CD14-positive monocyte (primary cell): ENCODE results near the gene TIAM2. TPM values are rescaled to one million over a fixed set of nuclear protein-coding genes. Genes with fewer than 3 reads are reported as not detected.

ENCODE experiments used
- DNase-seq, 3 donors: peaks; one replicate each; pipeline ENCODE4 v3.0.0-alpha.2; 2011 to 2022
- H2AFZ ChIP-seq: 2 replicates; pipeline ENCODE4 v1.6.0; 2012; ENCODE audit warnings: mild to moderate bottlenecking, low read depth, low read length, inconsistent platforms; ENCODE audit not compliant: insufficient read depth, poor library complexity, severe bottlenecking
- H3K27ac ChIP-seq, 2 donors: 1 replicate in 1 of 2; 2 replicates in 1 of 2; pipeline ENCODE4 v1.5.1; 2012 to 2013; ENCODE audit warnings: low read length in 2 of 2, control low read depth in 1 of 2, inconsistent platforms in 1 of 2, low read depth in 1 of 2, mild to moderate bottlenecking in 1 of 2
- H3K27me3 ChIP-seq, 2 donors: one replicate each; pipeline versions ENCODE4 v1.6.0 to v1.6.1; 2011 to 2013; ENCODE audit warnings: low read length in 2 of 2; ENCODE audit not compliant: control insufficient read depth in 2 of 2, insufficient read depth in 2 of 2
- H3K36me3 ChIP-seq, 2 donors: replicated peaks in 1 of 2; 1 replicate in 1 of 2; 2 replicates in 1 of 2; pipeline versions ENCODE4 v1.5.1 to v1.6.1; 2012 to 2013; ENCODE audit warnings: low read length in 2 of 2, control low read depth in 1 of 2, inconsistent platforms in 1 of 2, mild to moderate bottlenecking in 1 of 2; ENCODE audit not compliant: insufficient read depth in 2 of 2, control insufficient read depth in 1 of 2
- H3K4me1 ChIP-seq, 2 donors: 1 replicate in 1 of 2; 2 replicates in 1 of 2; pipeline versions ENCODE4 v1.5.1 to v1.6.1; 2012 to 2013; ENCODE audit warnings: low read length in 2 of 2, control low read depth in 1 of 2, inconsistent platforms in 1 of 2, mild to moderate bottlenecking in 1 of 2, moderate library complexity in 1 of 2; ENCODE audit not compliant: insufficient read depth in 2 of 2, control insufficient read depth in 1 of 2
- H3K4me2 ChIP-seq: replicated peaks from 2 replicates; pipeline ENCODE3; 2012; ENCODE audit warnings: low read length, moderate library complexity, mild to moderate bottlenecking; ENCODE audit not compliant: poor library complexity, severe bottlenecking; ENCODE audit errors: extremely low read depth
- H3K4me3 ChIP-seq, 3 experiments: fragments of 200-600 bp in 1 of 3; sonication (generic) in 1 of 3; replicated peaks in 1 of 3; 1 replicate in 2 of 3; 2 replicates in 1 of 3; pipeline ENCODE4 v1.5.1; 2011 to 2013; ENCODE audit warnings: low read length in 3 of 3, mild to moderate bottlenecking in 3 of 3, control low read depth in 2 of 3, low read depth in 2 of 3, inconsistent platforms in 1 of 3, moderate library complexity in 1 of 3
- H3K79me2 ChIP-seq: 2 replicates; pipeline ENCODE4 v1.6.0; 2012; ENCODE audit warnings: mild to moderate bottlenecking, control low read depth, inconsistent platforms, low read length, moderate library complexity; ENCODE audit not compliant: insufficient read depth
- H3K9ac ChIP-seq: 2 replicates; pipeline ENCODE4 v1.6.0; 2017; ENCODE audit warnings: low read length, mild to moderate bottlenecking; ENCODE audit not compliant: insufficient read depth, poor library complexity, severe bottlenecking
- H3K9me3 ChIP-seq, 2 donors: replicated peaks in 1 of 2; 1 replicate in 1 of 2; 2 replicates in 1 of 2; pipeline versions ENCODE4 v1.5.1 to v1.6.1; 2012 to 2013; ENCODE audit warnings: low read length in 2 of 2, control low read depth in 1 of 2; ENCODE audit not compliant: control insufficient read depth in 1 of 2, insufficient read depth in 1 of 2
- H4K20me1 ChIP-seq: 2 replicates; pipeline ENCODE4 v1.6.0; 2012; ENCODE audit warnings: mild to moderate bottlenecking, low read length, control low read depth, moderate library complexity; ENCODE audit not compliant: insufficient read depth
- H3K27ac Mint-ChIP-seq, 7 donors: one replicate each; pipeline ENCODE4 v1.8.0; 2020; ENCODE audit warnings: mild to moderate bottlenecking in 7 of 7, mixed read lengths in 7 of 7, moderate library complexity in 6 of 7, inconsistent platforms in 2 of 7
- H3K27me3 Mint-ChIP-seq, 3 donors: one replicate each; pipeline ENCODE4 v1.8.0; 2021 to 2022; ENCODE audit warnings: low read depth in 3 of 3, mild to moderate bottlenecking in 3 of 3, mixed read lengths in 3 of 3, moderate library complexity in 3 of 3, inconsistent platforms in 1 of 3
- H3K36me3 Mint-ChIP-seq, 2 donors: one replicate each; pipeline ENCODE4 v1.8.0; 2020; ENCODE audit warnings: mixed read lengths in 2 of 2, inconsistent platforms in 1 of 2, mild to moderate bottlenecking in 1 of 2
- H3K4me1 Mint-ChIP-seq: one replicate; pipeline ENCODE4 v1.8.0; 2020; ENCODE audit warnings: mild to moderate bottlenecking, mixed read lengths
- H3K4me3 Mint-ChIP-seq, 2 donors: one replicate each; pipeline ENCODE4 v1.8.0; 2020; ENCODE audit warnings: mild to moderate bottlenecking in 2 of 2, mixed read lengths in 2 of 2, moderate library complexity in 1 of 2
- H3K9me3 Mint-ChIP-seq, 7 donors: one replicate each; pipeline ENCODE4 v1.8.0; 2020 to 2022; ENCODE audit warnings: mixed read lengths in 7 of 7, mild to moderate bottlenecking in 6 of 7, moderate library complexity in 6 of 7, inconsistent platforms in 2 of 7
- CTCF ChIP-seq: fragments of 200-600 bp; IDR thresholded peaks from one replicate; pipeline ENCODE4 v1.8.0; 2022; ENCODE audit warnings: antibody characterized with exemption, mild to moderate bottlenecking
- WGBS: methylation state at CpG from one replicate; pipeline ENCODE4 v1.1.5; 2013; ENCODE audit warnings: missing lambda C conversion rate; ENCODE audit not compliant: insufficient coverage; 5-methylcytosine and 5-hydroxymethylcytosine counted together
- intact Hi-C, 2 donors: fragments of 100-400 bp; cut with micrococcal nuclease; formaldehyde crosslinking; loops; one replicate each; pipeline versions ENCODE4 v1.15.0 to v1.15.1; 2023
- polyA plus RNA-seq, 3 donors: library from polyadenylated mRNA; depleted of rRNA in 1 of 3; unstranded in 2 of 3; stranded (reverse) in 1 of 3; fragments of 300-500 nt in 2 of 3; fragments of >200 nt in 1 of 3; fragmentation: Illumina TruSeq in 2 of 3; gene quantifications; 1 replicate in 2 of 3; 2 replicates in 1 of 3; pipeline ENCODE4 v1.2.3, GENCODE V29; 2012 to 2021

Gene TIAM2
- polyA plus RNA-seq, 3 donors: 0.25 to 4.2 (median 0.67) TPM

- no peaks in the 10 kb centered on the region for H3K9me3 ChIP-seq
- H2AFZ ChIP-seq: no peak overlapping the region
- H3K9me3 Mint-ChIP-seq: peaks cover 0 to 2% (median 0%) of the 10 kb centered on the region in 7 donors
- no peak overlapping the region for H3K27ac ChIP-seq
- no peaks in the 10 kb centered on the region for H3K36me3 ChIP-seq
- H3K27ac Mint-ChIP-seq: no peak overlapping the region
- no peaks in the 10 kb centered on the region for H3K36me3 Mint-ChIP-seq
- TF ChIP-seq CTCF: no peak
- H3K9ac ChIP-seq: no peak overlapping the region
- H3K4me3 ChIP-seq: no peak overlapping the region
- WGBS: 100% methylated on average over 1 of the region's 6 CpGs
- DNase-seq: no peak
- no peaks in the 10 kb centered on the region for H3K79me2 ChIP-seq
- peaks cover 8% of the 10 kb centered on the region for H3K4me1 Mint-ChIP-seq
- peaks cover 0 to 2% (median 1%) of the 10 kb centered on the region in 3 donors for H3K27me3 Mint-ChIP-seq
- no peak overlapping the region for H3K4me2 ChIP-seq
- intact Hi-C loops: no loop called here
- no peaks in the 10 kb centered on the region for H3K27me3 ChIP-seq
- no peaks in the 10 kb centered on the region for H3K4me1 ChIP-seq
- H3K4me3 Mint-ChIP-seq: no peak overlapping the region
- H4K20me1 ChIP-seq: no peaks in the 10 kb centered on the region
These were observed 71.2 kb downstream of the TIAM2 start for GRCh38 chr6:155066361-155066760.

DNA sequence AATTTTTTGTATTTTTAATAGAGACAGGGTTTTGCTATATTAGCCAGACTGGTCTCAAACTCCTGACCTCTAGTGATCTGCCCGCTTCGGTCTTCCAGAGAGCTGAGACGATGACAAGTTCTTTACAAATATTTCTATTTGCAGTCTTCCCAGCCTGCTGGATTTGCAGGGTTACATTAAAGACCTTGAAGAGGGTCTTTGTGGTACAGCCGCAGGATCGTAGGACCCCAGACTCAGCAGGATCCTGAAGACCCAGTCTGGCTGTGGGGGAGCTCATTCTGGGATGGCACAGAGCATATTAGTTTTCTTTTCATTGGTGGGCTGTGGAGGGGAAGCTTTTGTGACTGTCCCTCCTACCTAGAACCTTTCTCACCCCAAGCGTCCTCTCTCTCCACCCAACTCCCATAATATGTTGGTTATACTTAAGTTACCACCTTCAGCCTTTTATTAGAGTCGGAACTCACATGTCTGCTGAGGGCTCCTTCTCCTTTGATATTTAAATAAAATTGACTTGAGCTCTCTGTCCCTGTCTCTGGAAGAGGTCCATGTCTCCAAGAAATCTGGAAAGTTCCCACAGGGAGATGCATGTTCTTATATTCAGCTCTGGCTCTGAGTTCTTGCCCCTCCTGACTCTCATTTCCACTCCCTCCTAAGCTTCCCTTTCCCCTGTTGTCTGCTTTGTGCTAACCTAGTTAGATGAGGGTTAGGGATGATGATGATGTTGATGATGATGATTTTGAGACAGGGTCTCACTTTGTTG lies 72.0 kb downstream of the TIAM2 start:
- no peak overlapping the region for H3K27ac Mint-ChIP-seq
- H3K4me3 ChIP-seq: no peak overlapping the region
- H3K27me3 Mint-ChIP-seq: peaks cover 0 to 2% (median 1%) of the 10 kb centered on the region in 3 donors
- no peak overlapping the region for H2AFZ ChIP-seq
- H3K27ac ChIP-seq: no peak overlapping the region
- no peaks in the 10 kb centered on the region for H3K4me1 ChIP-seq
- no peak overlapping the region for H3K4me2 ChIP-seq
- intact Hi-C loops: no loop called here
- no peak overlapping the region for H3K4me3 Mint-ChIP-seq
- peaks cover 8% of the 10 kb centered on the region for H3K4me1 Mint-ChIP-seq
- H3K9ac ChIP-seq: no peak overlapping the region
- H3K9me3 ChIP-seq: no peaks in the 10 kb centered on the region
- H3K79me2 ChIP-seq: no peaks in the 10 kb centered on the region
- 100% methylated on average over 2 of the region's 7 CpGs for WGBS
- DNase-seq: no peak
- H4K20me1 ChIP-seq: no peaks in the 10 kb centered on the region
- no peaks in the 10 kb centered on the region for H3K27me3 ChIP-seq
- H3K9me3 Mint-ChIP-seq: no peaks in the 10 kb centered on the region
- H3K36me3 Mint-ChIP-seq: no peaks in the 10 kb centered on the region
- no peaks in the 10 kb centered on the region for H3K36me3 ChIP-seq
- TF ChIP-seq CTCF: no peak
